ENCODE data around the gene CXCL9.
"Not testable (repeated sequence)": the region's sequence is repeated elsewhere in the genome, so short reads cannot be mapped to it uniquely, and the experiment has no call there.

The CXCL9 gene

GRCh38 chr4:75954811-75955210, 52.5 kb downstream of the CXCL9 start:
- not testable (repeated sequence) for DNase-seq (ENCODE audit: low spot score)

- DNase-seq (ENCODE audit: low spot score), result no peak
Observed at GRCh38 chr4:75953509-75953908, 53.8 kb downstream of the CXCL9 start.
